H9 (cell line): Measurements from ENCODE around the gene STRIP1. TPM values are rescaled to one million over a fixed set of nuclear protein-coding genes. Genes with fewer than 3 reads are reported as not detected.

ENCODE experiments used
- DNase-seq: peaks from one replicate; pipeline ENCODE4 v3.0.0-alpha.2; 2017
- H2AFZ ChIP-seq: one replicate; pipeline ENCODE4 v1.6.1; 2013; ENCODE audit warnings: mild to moderate bottlenecking, low read length, control low read depth, moderate library complexity
- H2AK5ac ChIP-seq: 2 replicates; pipeline ENCODE4 v1.6.1; 2013; ENCODE audit warnings: low read length, control low read depth, mixed read lengths; ENCODE audit not compliant: insufficient read length
- H2BK120ac ChIP-seq: one replicate; pipeline ENCODE4 v1.6.1; 2013; ENCODE audit warnings: low read depth, mild to moderate bottlenecking, low read length, control low read depth, inconsistent platforms; ENCODE audit not compliant: poor library complexity, severe bottlenecking
- H2BK12ac ChIP-seq: 2 replicates; pipeline ENCODE4 v1.6.1; 2013; ENCODE audit warnings: low read length, control low read depth, mixed read lengths, low read depth; ENCODE audit not compliant: insufficient read length
- H2BK15ac ChIP-seq: 2 replicates; pipeline ENCODE4 v1.6.1; 2013; ENCODE audit warnings: low read depth, low read length, control low read depth
- H2BK20ac ChIP-seq: one replicate; pipeline ENCODE4 v1.6.1; 2013; ENCODE audit warnings: low read depth, mild to moderate bottlenecking, low read length, control low read depth, inconsistent platforms; ENCODE audit not compliant: poor library complexity, severe bottlenecking
- H2BK5ac ChIP-seq: 2 replicates; pipeline ENCODE4 v1.6.1; 2013; ENCODE audit warnings: low read length, control low read depth, mixed read lengths; ENCODE audit not compliant: insufficient read length
- H3K14ac ChIP-seq: 2 replicates; pipeline ENCODE4 v1.6.1; 2013; ENCODE audit warnings: low read length, control low read depth; ENCODE audit not compliant: insufficient read depth
- H3K18ac ChIP-seq: 2 replicates; pipeline ENCODE4 v1.6.1; 2013; ENCODE audit warnings: low read depth, mild to moderate bottlenecking, mixed read lengths, low read length, control low read depth; ENCODE audit not compliant: insufficient read length
- H3K23ac ChIP-seq: 2 replicates; pipeline ENCODE4 v1.6.1; 2013; ENCODE audit warnings: low read length, control low read depth, mixed read lengths, low read depth; ENCODE audit not compliant: insufficient read length
- H3K23me2 ChIP-seq: 2 replicates; pipeline ENCODE4 v1.6.1; 2013; ENCODE audit warnings: low read depth, mild to moderate bottlenecking, mixed read lengths, low read length, control low read depth; ENCODE audit not compliant: insufficient read length, poor library complexity, severe bottlenecking
- H3K27ac ChIP-seq: 2 replicates; pipeline ENCODE4 v1.5.1; 2013; ENCODE audit warnings: low read length, control low read depth, mixed read lengths, low read depth; ENCODE audit not compliant: insufficient read length
- H3K27me3 ChIP-seq: 2 replicates; pipeline ENCODE4 v1.6.1; 2013; ENCODE audit warnings: low read length, control low read depth, inconsistent platforms; ENCODE audit not compliant: insufficient read depth
- H3K4ac ChIP-seq: 2 replicates; pipeline ENCODE4 v1.6.1; 2013; ENCODE audit warnings: low read depth, mild to moderate bottlenecking, control low read depth, inconsistent platforms, low read length, moderate library complexity
- H3K4me1 ChIP-seq: 2 replicates; pipeline ENCODE4 v1.6.1; 2013; ENCODE audit warnings: low read length, control low read depth, inconsistent platforms; ENCODE audit not compliant: insufficient read depth
- H3K4me2 ChIP-seq: 2 replicates; pipeline ENCODE4 v1.6.1; 2013; ENCODE audit warnings: low read length, control low read depth, mixed read lengths; ENCODE audit not compliant: insufficient read length, insufficient read depth
- H3K56ac ChIP-seq: 2 replicates; pipeline ENCODE4 v1.6.1; 2013; ENCODE audit warnings: low read depth, mild to moderate bottlenecking, mixed read lengths, low read length, control low read depth; ENCODE audit not compliant: insufficient read length
- H3K79me1 ChIP-seq: 2 replicates; pipeline ENCODE4 v1.6.1; 2013; ENCODE audit warnings: low read depth, mild to moderate bottlenecking, moderate library complexity, low read length, control low read depth, inconsistent platforms; ENCODE audit not compliant: insufficient read depth, poor library complexity, severe bottlenecking
- H3K79me2 ChIP-seq: 2 replicates; pipeline ENCODE4 v1.6.1; 2013; ENCODE audit warnings: low read length, control low read depth, inconsistent platforms; ENCODE audit not compliant: insufficient read depth
- H3K9ac ChIP-seq: 2 replicates; pipeline ENCODE4 v1.6.1; 2013; ENCODE audit warnings: low read length, control low read depth, mixed read lengths; ENCODE audit not compliant: insufficient read length; ENCODE audit errors: extremely low read depth
- H3K9me3 ChIP-seq: one replicate; pipeline ENCODE4 v1.6.1; 2013; ENCODE audit warnings: low read depth, low read length, inconsistent platforms; ENCODE audit not compliant: control insufficient read depth
- H3T11ph ChIP-seq: one replicate; pipeline ENCODE4 v1.6.1; 2013; ENCODE audit warnings: mild to moderate bottlenecking, low read length, control low read depth, inconsistent platforms
- H4K20me1 ChIP-seq: one replicate; pipeline ENCODE4 v1.6.1; 2013; ENCODE audit not compliant: control insufficient read depth, insufficient read length, insufficient read depth
- H4K5ac ChIP-seq: 2 replicates; pipeline ENCODE4 v1.6.1; 2013; ENCODE audit warnings: low read depth, mild to moderate bottlenecking, mixed read lengths, low read length, control low read depth; ENCODE audit not compliant: insufficient read length
- H4K8ac ChIP-seq: replicated peaks from 2 replicates; pipeline ENCODE4 v1.6.1; 2013; ENCODE audit warnings: low read length, control low read depth, mixed read lengths, low read depth; ENCODE audit not compliant: insufficient read length
- H4K91ac ChIP-seq: 2 replicates; pipeline ENCODE4 v1.6.1; 2013; ENCODE audit warnings: low read depth, mild to moderate bottlenecking, moderate library complexity, mixed read lengths, low read length, control low read depth; ENCODE audit not compliant: insufficient read length
- H3K27ac Mint-ChIP-seq, 3 experiments: 2 replicates in 2 of 3; 3 replicates in 1 of 3; pipeline ENCODE4 v1.8.0; 2020 to 2021; ENCODE audit warnings: mixed read lengths in 3 of 3, mild to moderate bottlenecking in 1 of 3, moderate library complexity in 1 of 3
- H3K27me3 Mint-ChIP-seq: 2 replicates; pipeline ENCODE4 v1.8.0; 2021; ENCODE audit warnings: low read depth, mild to moderate bottlenecking, moderate library complexity, mixed read lengths
- H3K36me3 Mint-ChIP-seq, 3 experiments: 2 replicates in 2 of 3; 3 replicates in 1 of 3; pipeline ENCODE4 v1.8.0; 2020 to 2021; ENCODE audit warnings: low read depth in 3 of 3, mixed read lengths in 3 of 3; ENCODE audit not compliant: insufficient read depth in 1 of 3
- H3K4me1 Mint-ChIP-seq, 2 experiments: 2 replicates each; pipeline ENCODE4 v1.8.0; 2020; ENCODE audit warnings: mixed read lengths in 2 of 2
- H3K4me3 Mint-ChIP-seq, 2 experiments: 2 replicates in 1 of 2; 3 replicates in 1 of 2; pipeline ENCODE4 v1.8.0; 2020 to 2021; ENCODE audit warnings: mild to moderate bottlenecking in 2 of 2, mixed read lengths in 2 of 2, moderate library complexity in 1 of 2
- H3K9me3 Mint-ChIP-seq, 2 experiments: 2 replicates in 1 of 2; 3 replicates in 1 of 2; pipeline ENCODE4 v1.8.0; 2020; ENCODE audit warnings: mild to moderate bottlenecking in 2 of 2, mixed read lengths in 2 of 2, moderate library complexity in 1 of 2
- CTCF ChIP-seq: fragments of 200-600 bp; sonication (generic); conservative IDR thresholded peaks from 3 replicates; pipeline ENCODE4 v1.8.0; 2021; ENCODE audit warnings: antibody characterized with exemption, mild to moderate bottlenecking
- WGBS: extraction: QIAGEN DNeasy Blood & Tissue Kit; methylation state at CpG from one replicate; pipeline ENCODE4 v1.1.7; 2013; ENCODE audit warnings: missing lambda C conversion rate, low lambda C conversion rate, mixed read lengths; ENCODE audit not compliant: insufficient read length; ENCODE audit errors: extremely low coverage; 5-methylcytosine and 5-hydroxymethylcytosine counted together
- total RNA-seq: library from RNA; stranded (reverse); gene quantifications from 2 replicates; pipeline ENCODE4 v1.2.1, GENCODE V29; 2021

The STRIP1 gene
- total RNA-seq, 1 experiment from 2014 or later: 43.6 TPM

GRCh38 chr1:110083866-110084226, 49.4 kb downstream of the STRIP1 start:
- H3K9me3 ChIP-seq: no peaks in the 10 kb centered on the region
- H3K27ac ChIP-seq: no peak overlapping the region
- peaks cover 10% of the 10 kb centered on the region for H3K23me2 ChIP-seq
- no peak for DNase-seq
- H3K56ac ChIP-seq: no peak overlapping the region
- Mint-ChIP-seq H3K9me3 (no peaks in the 10 kb centered on the region; a peak in 1 of 5 replicates), H3K4me1 (peaks cover 13 to 34% of the 10 kb centered on the region in 2 experiments), H3K4me3 (peak overlapping the region; percentile 53 to 79), H3K27me3 (peaks cover 93% of the 10 kb centered on the region), H3K27ac (no peak overlapping the region), H3K36me3 (no peaks in the 10 kb centered on the region)
- no CpG with 5 or more reads among the region's 37 CpGs for WGBS
- no peaks in the 10 kb centered on the region for H4K20me1 ChIP-seq
- H3K4me1 ChIP-seq: 0 out of 2 replicates have a peak, but pooled peaks cover 3% of the 10 kb centered on the region
- no peak overlapping the region for H4K91ac ChIP-seq
- no peak overlapping the region for H2BK20ac ChIP-seq
- peaks cover 51% of the 10 kb centered on the region for H3K27me3 ChIP-seq
- no peak overlapping the region for H2AK5ac ChIP-seq
- no peak overlapping the region for H3T11ph ChIP-seq
- no peak overlapping the region for H2BK5ac ChIP-seq
- H2BK12ac ChIP-seq: no peak overlapping the region
- H3K4ac ChIP-seq: no peak overlapping the region
- H3K23ac ChIP-seq: no peak overlapping the region
- no peak overlapping the region for H3K9ac ChIP-seq
- no peak for TF ChIP-seq CTCF
- H3K79me1 ChIP-seq: no peaks in the 10 kb centered on the region
- no peak overlapping the region for H4K5ac ChIP-seq
- H2BK15ac ChIP-seq: no peak overlapping the region
- peak overlapping the region; percentile 8; the same call in 1 of the 2 replicates for H3K14ac ChIP-seq
- H2AFZ ChIP-seq: no peak overlapping the region
- H3K4me2 ChIP-seq: peak overlapping the region; percentile 58
- no peak overlapping the region for H2BK120ac ChIP-seq
- no peak overlapping the region for H3K18ac ChIP-seq
- no peaks in the 10 kb centered on the region for H3K79me2 ChIP-seq
- no peak overlapping the region for H4K8ac ChIP-seq
